SK-N-MC (cell line): ENCODE measurements around the gene RPS6KB2.

Experiments used
- DNase-seq: peaks from one replicate; pipeline ENCODE4 v3.0.0-alpha.2; 2011; ENCODE audit warnings: low read depth, low spot score
- H3K27ac ChIP-seq: fragments of 200-600 bp; sonication (generic); 2 replicates; pipeline ENCODE4 v1.5.1; 2016; ENCODE audit warnings: mixed run types
- H3K36me3 ChIP-seq: fragments of 200-600 bp; sonication (generic); 2 replicates; pipeline ENCODE4 v1.6.1; 2017; ENCODE audit warnings: antibody characterized with exemption, low read length, mixed read lengths; ENCODE audit not compliant: insufficient read depth
- H3K4me3 ChIP-seq: fragments of 200-600 bp; sonication (generic); 2 replicates; pipeline ENCODE4 v1.5.1; 2016
- H3K9ac ChIP-seq: fragments of 200-600 bp; sonication (generic); 2 replicates; pipeline ENCODE4 v1.8.0; 2017; ENCODE audit warnings: mixed run types, mixed read lengths; ENCODE audit not compliant: insufficient read length
- H3K9me3 ChIP-seq: fragments of 200-600 bp; sonication (generic); 2 replicates; pipeline ENCODE4 v1.6.1; 2017; ENCODE audit warnings: low read depth, mild to moderate bottlenecking, antibody characterized with exemption, low read length, moderate library complexity, mixed read lengths
- EZH2 ChIP-seq: fragments of 200-600 bp; sonication (generic); IDR thresholded peaks from one replicate; pipeline ENCODE4 v1.6.1; 2017; ENCODE audit warnings: antibody characterized with exemption
- FOXP2 ChIP-seq: optimal IDR thresholded peaks from 2 replicates; pipeline ENCODE3; 2011; ENCODE audit warnings: mild to moderate bottlenecking, moderate library complexity; ENCODE audit not compliant: insufficient read depth; ENCODE audit errors: extremely low read length, control extremely low read depth
- POLR2AphosphoS5 ChIP-seq: IDR thresholded peaks from 2 replicates; pipeline ENCODE4 v1.6.1; 2012; ENCODE audit warnings: mild to moderate bottlenecking, low read depth, low read length, borderline replicate concordance

The RPS6KB2 gene

DNA sequence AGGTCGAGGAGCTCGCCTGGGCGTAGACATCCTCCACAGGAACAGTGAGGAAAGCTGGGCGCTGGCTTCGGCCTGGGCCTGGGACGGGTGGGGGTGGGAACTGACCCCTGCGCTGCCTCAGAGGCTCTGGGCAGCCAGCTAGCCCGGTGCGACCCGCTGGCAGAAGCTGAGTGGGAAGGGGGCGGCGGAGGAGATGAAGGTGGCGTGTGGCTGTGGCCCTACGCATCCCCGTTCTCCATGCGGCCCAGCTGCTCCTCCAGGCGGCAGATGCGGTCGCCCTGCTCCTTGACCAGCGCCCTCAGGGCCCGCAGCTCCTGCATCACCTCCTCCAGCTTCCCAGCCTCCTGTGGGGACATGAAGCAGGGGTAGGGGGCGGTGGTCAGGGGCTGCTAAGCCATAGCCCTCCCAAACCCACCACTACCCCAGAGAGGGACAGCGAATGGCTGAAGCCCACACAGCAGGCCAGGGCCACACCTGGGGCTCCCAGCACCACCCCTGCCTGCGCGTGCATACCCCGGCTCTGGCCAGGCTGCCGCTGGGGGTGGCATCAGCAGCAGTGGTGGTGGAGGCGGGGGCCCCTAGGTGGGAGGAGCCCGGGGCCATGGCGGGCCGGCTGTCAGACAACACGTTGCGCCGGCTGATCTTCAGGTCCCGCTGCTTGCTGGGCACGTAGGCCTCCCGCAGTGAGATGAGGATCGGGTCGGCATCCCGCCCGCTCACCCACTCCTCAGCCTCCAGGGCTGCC lies 10.0 kb downstream of the RPS6KB2 start:
- peaks cover 6% of the 10 kb centered on the region; the same call in 1 of the 2 replicates for H3K36me3 ChIP-seq
- no peak overlapping the region for H3K4me3 ChIP-seq
- H3K9me3 ChIP-seq: no peaks in the 10 kb centered on the region
- DNase-seq: no peak
- no peak overlapping the region for H3K9ac ChIP-seq
- 0 out of 2 replicates have a peak overlapping the region, but pooled peaks have one; percentile 42 for H3K27ac ChIP-seq
- TF ChIP-seq POLR2AphosphoS5 (no peak), EZH2 (no peak), FOXP2 (no peak)

DNA sequence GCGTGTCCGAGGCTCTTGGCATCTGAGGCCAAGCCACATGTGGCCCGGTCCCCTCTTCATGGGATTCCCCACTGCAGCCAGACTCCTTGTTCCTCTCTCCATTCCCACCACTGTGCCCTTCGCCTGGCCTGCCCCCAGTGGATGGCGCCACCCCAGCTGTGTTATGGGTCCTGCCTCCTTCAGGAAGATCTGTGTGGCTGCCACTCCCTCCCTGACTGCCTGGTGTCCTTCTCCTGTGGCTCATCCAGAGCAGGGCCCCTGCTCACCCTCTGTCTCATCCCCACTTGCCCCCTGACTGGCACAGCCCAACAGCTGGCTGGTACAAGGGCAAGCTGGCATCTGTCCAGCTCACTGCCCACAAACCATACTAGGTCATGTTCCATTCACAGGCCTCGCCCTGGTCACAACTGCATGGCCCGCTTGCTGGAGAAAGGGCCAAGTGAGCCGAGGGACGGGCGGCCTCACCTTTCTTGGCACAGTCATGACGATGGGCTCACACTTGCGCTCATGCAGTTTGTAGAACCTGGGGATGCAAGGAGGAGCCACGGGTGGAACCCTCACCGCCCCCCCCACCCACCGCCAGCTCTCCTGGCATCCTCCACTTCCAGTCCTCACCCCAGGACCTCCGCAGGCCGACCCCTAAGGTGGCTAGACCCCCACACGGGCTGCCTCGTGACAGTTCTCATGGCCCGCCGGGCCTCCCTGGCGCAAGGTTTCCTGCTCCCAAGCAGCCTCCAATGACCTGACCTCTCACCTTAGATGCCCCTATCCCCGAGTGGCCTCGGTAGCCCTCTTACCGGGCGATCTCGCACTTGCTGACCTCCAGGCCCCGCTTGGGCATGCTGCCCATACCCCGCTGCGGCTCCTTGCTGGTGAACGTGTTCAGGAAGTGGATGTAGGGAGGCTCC lies 11.3 kb downstream of the RPS6KB2 start:
- H3K9me3 ChIP-seq: no peaks in the 10 kb centered on the region
- no peak overlapping the region for H3K9ac ChIP-seq
- H3K36me3 ChIP-seq: peaks cover 3% of the 10 kb centered on the region; the same call in 1 of the 2 replicates
- no peak for DNase-seq
- no peak overlapping the region for H3K4me3 ChIP-seq
- TF ChIP-seq EZH2 (no peak), FOXP2 (no peak), POLR2AphosphoS5 (no peak)
- peak overlapping the region; percentile 42; the same call in 1 of the 2 replicates for H3K27ac ChIP-seq

DNA sequence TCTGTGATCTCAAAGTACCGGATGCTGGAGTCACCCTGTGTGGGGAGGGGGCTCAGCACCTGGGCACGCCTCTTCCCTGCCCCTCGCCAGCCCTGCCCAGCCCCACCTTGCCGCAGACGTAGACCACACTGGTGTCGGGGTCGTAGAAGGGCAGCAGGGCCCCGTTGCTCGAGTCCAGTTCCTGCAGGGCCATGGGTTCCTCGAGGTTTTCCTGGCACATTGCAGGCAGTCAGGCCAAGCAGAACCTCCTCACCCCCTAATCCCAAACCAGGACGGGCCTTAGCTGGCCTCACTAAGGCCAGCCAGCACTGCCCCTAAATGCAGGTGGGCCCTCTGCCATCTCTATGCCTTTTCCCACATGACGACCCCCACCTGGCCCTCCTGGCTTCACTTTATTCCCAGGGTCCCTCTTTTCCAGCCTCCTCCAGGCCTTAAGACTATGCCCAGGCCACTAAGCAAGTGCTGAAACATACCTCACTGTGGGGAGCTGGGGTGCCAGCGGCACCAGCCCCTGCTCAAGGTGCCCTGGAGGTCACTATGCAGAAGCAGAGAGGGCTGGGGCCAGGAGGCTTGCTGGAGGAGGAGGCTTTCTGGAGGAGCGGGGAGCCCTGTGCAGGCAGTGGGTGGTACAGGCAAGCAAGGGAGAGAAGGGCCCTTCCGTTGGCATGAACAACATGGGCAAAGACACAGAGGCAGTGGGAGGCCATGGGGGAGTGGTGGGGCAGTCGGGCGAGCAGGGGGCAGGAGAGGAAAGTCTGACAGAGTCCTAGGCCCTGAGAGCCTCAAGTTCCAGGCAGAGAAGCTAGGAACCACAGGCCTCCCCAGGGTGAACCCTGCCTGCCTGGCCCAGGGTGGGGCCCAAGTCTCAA lies 12.2 kb downstream of the RPS6KB2 start:
- Histone ChIP-seq H3K27ac (0 out of 2 replicates have a peak overlapping the region, but pooled peaks have one; percentile 31), H3K4me3 (no peak overlapping the region), H3K36me3 (peaks cover 3% of the 10 kb centered on the region; the same call in 1 of the 2 replicates), H3K9ac (no peak overlapping the region), H3K9me3 (no peaks in the 10 kb centered on the region)
- no peak for DNase-seq
- TF ChIP-seq FOXP2: no peak
- no peak for TF ChIP-seq EZH2
- TF ChIP-seq POLR2AphosphoS5: no peak; the same call in 1 of the 2 replicates

DNA sequence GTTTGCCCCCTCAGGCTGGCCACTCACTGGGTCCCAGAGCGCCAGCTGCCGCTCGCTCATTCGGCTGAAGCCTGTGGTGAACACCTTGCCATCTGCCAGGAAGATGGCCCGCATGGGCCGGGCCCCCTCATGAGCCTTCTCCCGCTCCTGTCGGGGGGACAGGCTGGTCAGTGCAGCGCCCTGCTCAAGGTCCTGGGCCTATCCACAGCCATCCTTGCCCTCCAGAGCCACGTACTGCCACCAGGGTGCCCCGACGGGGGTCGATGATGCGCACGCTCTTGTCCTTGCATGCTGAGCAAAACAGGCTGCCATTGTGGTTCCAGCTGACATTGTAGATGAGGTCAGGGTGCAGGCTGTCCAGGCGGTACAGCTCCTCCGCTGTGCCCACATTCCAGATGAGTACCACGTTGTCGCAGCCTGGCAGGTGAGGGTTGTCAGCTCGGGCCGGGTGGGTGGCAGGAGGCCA lies 12.8 kb downstream of the RPS6KB2 start:
- Histone ChIP-seq H3K9me3 (no peaks in the 10 kb centered on the region), H3K36me3 (peaks cover 3% of the 10 kb centered on the region; the same call in 1 of the 2 replicates), H3K9ac (no peak overlapping the region), H3K27ac (no peak overlapping the region), H3K4me3 (no peak overlapping the region)
- DNase-seq: no peak
- TF ChIP-seq POLR2AphosphoS5: no peak
- no peak for TF ChIP-seq EZH2
- TF ChIP-seq FOXP2: no peak

DNA sequence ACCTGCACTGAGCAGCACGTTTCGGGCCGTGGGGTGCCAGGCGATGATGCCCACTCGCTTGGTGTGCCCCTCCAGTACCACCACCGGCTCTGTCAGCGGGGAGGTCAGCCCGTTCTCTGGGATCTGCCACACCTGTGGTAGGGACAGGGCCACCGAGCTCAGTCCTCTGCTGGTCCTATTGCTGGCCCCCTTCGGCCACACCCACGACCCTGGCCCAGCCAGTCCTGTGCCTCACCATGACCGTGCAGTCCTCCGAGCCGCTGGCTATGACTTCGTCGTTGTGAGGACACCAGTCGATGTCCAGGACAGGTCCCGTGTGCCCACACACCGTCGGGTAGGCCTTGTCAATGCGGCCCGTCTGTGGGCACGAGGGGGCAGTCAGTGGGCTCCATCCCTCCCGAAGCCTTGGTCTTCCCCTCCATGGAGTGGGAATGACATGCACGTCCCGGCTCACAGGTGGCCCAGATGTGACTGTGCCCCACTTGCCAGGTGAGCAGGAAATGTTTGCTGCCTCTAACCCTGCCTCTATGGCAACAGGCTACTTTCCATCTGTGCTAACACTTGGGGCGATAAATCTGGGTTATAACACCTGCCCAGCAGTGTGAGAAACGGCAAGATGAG lies 13.5 kb downstream of the RPS6KB2 start:
- Histone ChIP-seq H3K27ac (no peak overlapping the region), H3K4me3 (no peak overlapping the region; the same call in 1 of the 2 replicates)

DNA sequence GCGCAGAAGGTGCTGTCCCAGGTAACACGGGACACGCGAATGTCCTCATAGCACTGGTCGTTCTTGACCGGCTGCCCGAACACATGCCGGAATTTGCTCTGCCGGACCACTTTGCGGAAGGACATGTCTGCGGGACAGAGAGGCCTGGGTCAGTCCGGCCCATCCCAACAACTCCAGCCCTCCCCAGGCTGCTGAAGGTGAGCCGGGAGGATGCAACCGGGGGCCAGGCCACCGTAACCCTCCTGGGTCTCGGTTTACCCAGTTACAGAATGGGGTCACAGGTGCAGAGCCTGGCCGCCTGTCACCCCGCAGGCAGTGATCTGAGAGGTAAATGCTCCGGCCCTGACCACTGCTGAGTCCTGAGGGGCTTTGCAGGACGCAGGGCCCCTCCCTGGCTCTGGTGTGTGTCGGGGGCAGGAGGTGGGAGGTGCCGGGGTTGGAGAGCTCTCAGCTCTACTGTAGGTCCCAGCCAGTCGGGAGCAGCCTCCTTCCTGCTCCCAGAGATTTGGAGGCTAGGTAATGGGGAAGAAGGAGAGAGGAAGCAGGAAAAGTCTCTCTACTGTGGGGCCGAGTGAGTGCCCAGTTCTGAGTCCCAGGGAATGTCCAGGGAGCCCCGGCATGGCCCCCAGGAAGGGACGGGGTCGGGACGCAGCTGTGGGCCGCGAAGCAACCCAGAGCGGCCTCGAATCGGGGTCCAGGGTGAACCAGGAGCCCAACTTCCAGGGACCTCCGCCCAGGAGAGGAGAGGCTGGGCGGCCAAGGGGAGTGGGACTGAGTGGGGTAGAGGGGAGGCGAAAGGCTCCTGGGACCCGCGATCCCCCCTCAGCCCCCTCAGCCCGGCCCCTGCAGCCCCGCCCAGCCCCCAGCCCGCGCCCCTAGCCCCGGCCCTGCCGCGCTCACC lies 14.5 kb downstream of the RPS6KB2 start:
- peak overlapping the region; percentile 93 for H3K27ac ChIP-seq
- peaks cover 3% of the 10 kb centered on the region; the same call in 1 of the 2 replicates for H3K36me3 ChIP-seq
- H3K9me3 ChIP-seq: no peaks in the 10 kb centered on the region
- no peak for DNase-seq
- H3K4me3 ChIP-seq: peak overlapping the region; percentile 90
- H3K9ac ChIP-seq: peak overlapping the region; percentile 89
- no peak for TF ChIP-seq EZH2
- no peak for TF ChIP-seq POLR2AphosphoS5
- no peak for TF ChIP-seq FOXP2

More for the DNA sequence above, 13.5 kb downstream of the RPS6KB2 start:
- no peak for DNase-seq
- H3K9ac ChIP-seq: no peak overlapping the region
- no peak for TF ChIP-seq FOXP2
- TF ChIP-seq POLR2AphosphoS5: no peak
- TF ChIP-seq EZH2: no peak
- H3K9me3 ChIP-seq: no peaks in the 10 kb centered on the region
- peaks cover 3% of the 10 kb centered on the region; the same call in 1 of the 2 replicates for H3K36me3 ChIP-seq
